GM12892 (cell line): ENCODE data around the gene EML4.

Source experiments
- POLR2A ChIP-seq: IDR thresholded peaks from 2 replicates; pipeline ENCODE4 v1.6.1; 2011; ENCODE audit warnings: low read depth, low read length, control low read depth
- TAF1 ChIP-seq: IDR thresholded peaks from 2 replicates; pipeline ENCODE4 v1.6.1; 2011; ENCODE audit warnings: low read depth, mild to moderate bottlenecking, control low read depth, low read length, borderline replicate concordance

- TF ChIP-seq POLR2A (no peak), TAF1 (no peak)
Observed at GRCh38 chr2:42211291-42211690, 42.1 kb downstream of the EML4 start.
